Middle frontal gyrus (tissue), 1 donor: Measurements from ENCODE around the gene OST4.
"Not testable (repeated sequence)": the region's sequence is repeated elsewhere in the genome, so short reads cannot be mapped to it uniquely, and the experiment has no call there.

ENCODE experiments used
- DNase-seq: peaks from one replicate; pipeline ENCODE4 v3.0.0-alpha.2; 2015; ENCODE audit warnings: low spot score; ENCODE audit errors: extremely low spot score

OST4 gene

DNA sequence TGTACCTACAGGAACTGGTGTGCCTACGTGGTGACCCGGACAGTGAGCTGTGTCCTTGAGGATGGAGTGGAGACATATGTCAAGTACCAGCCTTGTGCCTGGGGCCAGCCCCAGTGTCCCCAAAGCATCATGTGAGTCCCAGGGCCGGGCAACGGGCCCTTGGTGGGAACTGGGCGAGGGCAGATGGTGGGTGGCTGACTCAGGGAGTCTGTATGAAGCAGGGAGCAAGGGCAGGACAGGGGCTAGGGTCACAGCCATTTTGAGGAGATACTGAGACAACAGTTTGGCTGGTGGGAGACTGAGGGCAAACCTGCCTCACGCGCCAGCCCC, 8.7 kb upstream of the OST4 start:
- DNase-seq = no peak

GRCh38 chr2:27079233-27080139, 8.0 kb upstream of the OST4 start:
- DNase-seq = no peak

- DNase-seq = no peak
Observed at GRCh38 chr2:27078267-27079194, 7.1 kb upstream of the OST4 start, which contains the start of gene EMILIN1. Gene EMILIN1, plus strand, starts transcription at chr2:27078615. Its CDS starts 451 bp downstream, at chr2:27079066.

- DNase-seq = no peak
Observed at GRCh38 chr2:27077231-27077630, 5.8 kb upstream of the OST4 start.

GRCh38 chr2:27076323-27076722, 4.9 kb upstream of the OST4 start:
- DNase-seq = no peak

DNA sequence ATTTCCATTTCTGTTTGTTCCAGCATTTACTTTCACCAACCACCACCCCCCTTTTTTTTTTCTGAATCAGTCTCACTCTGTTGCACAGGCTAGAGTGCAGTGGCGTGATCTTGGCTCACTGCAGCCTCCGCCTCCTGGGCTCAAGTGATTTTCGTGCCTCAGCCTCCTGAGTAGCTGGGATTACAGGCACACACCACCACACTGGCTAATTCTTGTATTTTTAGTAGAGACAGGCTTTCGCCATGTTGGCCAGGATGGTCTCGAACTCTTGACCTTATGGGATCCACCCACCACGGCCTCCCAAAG, 4.1 kb upstream of the OST4 start:
- not testable (repeated sequence) for DNase-seq

DNA sequence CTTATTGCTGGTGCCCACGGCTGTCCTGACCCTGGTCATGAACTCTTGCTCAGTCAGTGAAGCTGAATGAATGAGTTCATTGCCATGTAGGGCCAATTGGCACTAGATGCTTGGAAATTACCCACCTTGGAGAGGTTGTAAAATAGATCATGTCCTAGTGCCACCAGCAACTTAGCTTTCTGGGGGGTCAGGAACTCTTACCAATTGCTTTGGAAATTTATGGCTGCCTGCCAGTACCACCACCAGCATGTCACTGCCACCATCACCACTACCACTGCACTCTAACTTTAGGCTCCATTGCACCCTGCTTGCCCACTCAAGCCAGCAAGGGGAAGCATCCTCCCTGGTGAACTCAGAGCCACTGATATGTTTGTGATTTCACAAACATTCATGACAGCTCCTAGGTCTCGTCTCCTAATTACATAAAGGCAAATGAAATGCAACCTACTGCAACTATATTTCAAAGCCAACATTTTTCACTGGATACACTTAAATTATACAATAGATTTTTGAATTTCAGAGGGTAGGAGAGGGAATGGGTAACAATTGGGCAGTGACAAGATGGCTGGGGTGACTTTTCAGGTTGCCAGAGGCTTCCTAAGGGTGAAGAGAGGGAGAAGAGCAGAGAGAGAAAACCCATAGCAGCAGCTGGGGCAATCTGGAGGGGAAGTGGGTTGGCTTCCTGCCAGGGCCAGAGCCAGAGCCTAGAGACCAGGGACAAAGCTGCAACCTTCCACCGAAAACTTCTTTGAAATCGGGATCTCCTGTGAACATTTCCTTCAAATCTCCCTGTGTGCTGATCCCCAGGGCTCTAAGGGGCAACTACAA, 3.5 kb upstream of the OST4 start:
- DNase-seq = no peak

GRCh38 chr2:27073782-27074181, 2.3 kb upstream of the OST4 start:
- DNase-seq = no peak

DNA sequence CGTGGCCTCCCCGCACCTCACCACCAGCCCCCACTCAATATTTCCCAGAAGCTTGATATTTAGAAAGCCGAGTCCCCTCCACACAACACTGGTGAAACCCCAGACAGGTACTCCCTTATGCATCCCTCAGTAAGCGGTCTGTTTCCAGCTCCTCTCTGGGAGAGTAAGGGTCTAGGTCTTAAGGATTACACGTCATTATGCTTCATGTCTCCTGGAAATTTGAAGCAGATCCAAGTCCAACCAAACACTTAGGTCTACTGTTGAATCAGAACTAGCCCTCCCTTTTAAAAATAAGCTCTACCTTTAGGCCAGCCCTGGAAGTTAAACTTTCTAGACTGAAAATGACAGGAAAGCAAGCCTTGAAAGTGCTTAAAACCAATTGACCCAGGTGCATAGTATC, 1.5 kb upstream of the OST4 start:
- DNase-seq = no peak

DNA sequence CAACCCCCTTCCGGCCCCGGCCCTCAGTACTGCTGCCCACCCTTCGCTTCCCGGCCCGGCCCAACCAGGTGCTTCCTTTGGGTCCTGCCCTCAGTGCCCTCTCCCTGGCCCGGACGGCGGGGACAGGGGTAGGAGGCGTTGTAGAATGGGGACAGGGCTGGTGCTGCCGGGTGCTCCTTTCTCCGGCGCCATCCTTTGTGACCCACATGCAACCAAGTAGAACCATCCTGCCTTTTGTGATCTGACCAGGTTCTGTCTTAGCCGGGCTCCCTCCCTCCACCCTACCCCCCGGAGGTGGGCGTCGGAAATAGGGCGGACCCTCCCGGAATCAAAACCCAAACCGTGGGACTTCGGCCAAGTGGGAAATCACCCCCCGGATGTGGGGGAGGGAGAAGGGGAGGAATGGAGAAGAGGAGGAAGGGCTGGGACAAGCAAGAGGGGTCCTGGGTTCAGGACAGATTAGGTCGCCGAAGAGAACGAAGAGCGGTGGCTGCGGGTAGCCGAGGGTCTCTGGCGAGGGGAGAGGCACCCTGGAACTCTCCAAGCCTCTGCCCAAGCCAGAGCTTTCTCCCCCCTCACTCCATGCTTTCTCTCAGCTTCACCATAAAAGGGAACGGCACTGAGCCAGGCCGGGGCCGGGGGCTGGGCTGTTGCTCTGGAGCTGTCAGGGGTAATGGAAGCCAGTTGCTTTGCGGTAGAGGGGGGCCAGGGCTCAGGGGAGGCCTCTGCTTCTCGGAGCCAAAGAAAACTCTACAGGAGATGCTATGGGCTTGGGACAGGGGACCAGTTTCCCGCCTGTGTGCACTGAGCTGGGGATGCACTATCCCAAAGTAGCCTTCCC, 756 bp upstream of the OST4 start:
- no peak for DNase-seq

DNA sequence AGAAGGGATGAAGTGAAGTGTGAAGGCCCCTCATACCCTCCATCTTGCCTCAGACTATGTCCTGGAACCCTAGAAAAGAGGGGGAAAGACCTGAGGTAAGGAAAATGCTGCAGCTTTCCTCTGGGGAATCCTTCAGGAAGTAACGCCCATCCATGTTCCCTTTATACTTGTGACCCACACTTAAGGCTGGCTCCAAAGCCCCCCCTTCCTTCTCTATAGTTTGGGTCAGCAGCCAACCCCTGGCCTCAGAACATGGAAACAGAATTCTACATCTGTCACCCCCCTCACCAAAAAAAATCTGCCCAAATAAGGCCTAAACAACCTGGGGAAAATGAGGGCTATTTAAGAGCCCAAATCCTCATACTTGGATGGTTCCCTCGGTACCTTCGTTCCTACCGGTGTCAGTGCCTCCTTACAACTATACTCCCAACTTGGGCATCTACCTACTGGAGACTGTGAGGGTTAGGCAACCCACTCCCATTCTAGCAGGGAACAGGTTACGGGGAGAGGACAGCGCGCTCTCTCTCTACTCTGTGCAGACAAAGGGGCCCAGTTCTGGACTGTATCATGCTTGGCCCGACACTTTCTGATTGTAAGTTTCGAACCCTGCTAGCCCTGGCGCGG, 689 bp downstream of the OST4 start:
- DNase-seq = no peak

DNA sequence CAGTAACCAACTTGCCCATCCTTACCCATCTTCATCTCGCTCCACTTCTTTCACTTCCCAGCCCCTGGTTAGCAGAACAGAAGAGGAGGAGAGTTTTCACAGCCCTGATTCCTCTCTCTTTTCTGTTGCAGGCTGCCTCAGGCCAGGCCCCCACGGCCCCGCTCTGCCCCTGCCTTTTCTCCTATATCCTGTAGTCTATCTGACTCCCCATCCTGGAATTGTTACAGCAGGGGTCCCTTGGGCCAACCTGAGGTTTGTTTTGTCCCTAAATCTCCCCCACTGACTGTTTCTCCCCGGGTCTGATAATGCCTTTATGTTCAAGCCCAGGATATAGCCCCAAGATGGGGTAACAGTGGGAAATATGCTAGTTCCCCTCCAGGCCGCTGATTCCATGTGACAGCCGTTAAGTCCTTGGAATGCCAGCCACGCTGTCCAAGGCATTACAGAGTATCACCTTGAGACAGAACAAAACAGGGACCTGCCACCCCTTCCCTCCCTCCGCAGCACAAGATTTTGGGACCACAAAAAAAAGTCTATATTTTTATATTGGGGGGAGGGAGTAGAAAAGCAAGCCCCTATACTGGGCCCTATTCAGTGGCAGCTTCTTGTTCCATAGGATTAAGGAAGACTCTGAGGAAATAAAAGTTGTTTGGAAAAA, 1.4 kb downstream of the OST4 start:
- DNase-seq = no peak

GRCh38 chr2:27069436-27069835, 2.0 kb downstream of the OST4 start:
- no peak for DNase-seq

GRCh38 chr2:27067385-27067784, 4.1 kb downstream of the OST4 start:
- no peak for DNase-seq

- no peak for DNase-seq
Observed at GRCh38 chr2:27065128-27065527, 6.3 kb downstream of the OST4 start.

GRCh38 chr2:27060323-27060722, 11.1 kb downstream of the OST4 start:
- no peak for DNase-seq

GRCh38 chr2:27059141-27059820, 12.2 kb downstream of the OST4 start:
- DNase-seq = no peak

- no peak for DNase-seq
Observed at GRCh38 chr2:27058210-27058609, 13.2 kb downstream of the OST4 start.

DNA sequence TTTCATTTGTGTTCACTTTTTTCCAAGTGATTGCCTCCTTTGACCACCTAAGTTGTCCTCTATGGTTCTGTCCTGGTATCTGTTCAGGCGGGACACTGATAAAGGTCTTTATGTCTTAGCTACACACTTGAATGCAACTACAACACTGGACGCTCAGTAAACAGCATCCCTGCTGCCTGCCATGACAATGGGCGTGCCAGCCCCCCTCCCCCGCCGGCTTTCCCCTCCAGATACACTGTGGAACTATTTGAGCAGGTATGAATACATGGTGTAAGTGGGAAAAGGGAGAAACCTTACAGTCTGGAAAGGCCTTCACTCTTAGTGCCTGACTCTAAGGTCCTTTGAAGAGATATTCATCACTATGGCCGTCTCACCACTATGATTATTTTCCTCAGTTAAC, 14.3 kb downstream of the OST4 start:
- no peak for DNase-seq
